Mammary epithelial cell (primary cell): ENCODE data around the gene KCNMA1.

ENCODE experiments used
- CTCF ChIP-seq, 2 donors: IDR thresholded peaks in 1 of 2; conservative IDR thresholded peaks in 1 of 2; 2 replicates each; pipeline ENCODE4 v1.5.1; 2011 to 2012; ENCODE audit warnings: inconsistent platforms in 2 of 2, low read length in 2 of 2, mild to moderate bottlenecking in 2 of 2, control low read depth in 1 of 2, low read depth in 1 of 2; ENCODE audit not compliant: insufficient read depth in 1 of 2; ENCODE audit errors: extremely low read depth in 1 of 2
- EZH2 ChIP-seq: IDR thresholded peaks from 2 replicates; pipeline ENCODE4 v1.6.1; 2012; ENCODE audit warnings: low read length, inconsistent platforms, borderline replicate concordance

DNA sequence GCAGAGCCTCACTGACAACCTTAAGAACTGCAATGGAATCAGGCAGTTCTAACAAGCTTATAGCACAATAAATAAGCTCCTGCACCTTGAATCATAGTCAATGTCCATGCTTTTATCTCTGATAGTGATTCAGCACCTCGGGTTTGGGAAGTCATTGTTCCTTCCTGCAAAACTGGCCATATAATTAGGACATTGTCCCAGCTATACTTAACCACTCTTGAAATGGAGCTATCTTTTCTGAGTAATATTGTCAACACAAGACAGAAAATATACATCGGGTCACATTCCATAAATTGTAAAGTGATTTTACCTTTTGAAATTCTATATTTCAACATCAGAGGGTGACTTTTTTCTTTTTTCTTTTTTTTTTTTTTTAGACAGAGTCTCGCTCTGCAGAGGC is 682.8 kb downstream of the KCNMA1 start:
- TF ChIP-seq CTCF (conservative IDR thresholded peaks at IDR 0.05 in 1 of 2, IDR thresholded peaks at IDR 0.05 in 1 of 2; ENCODE audit: extremely low read depth in 1 of 2, insufficient read depth in 1 of 2, low read depth in 1 of 2, low read length in 2 of 2) = no peak
- no peak for TF ChIP-seq EZH2
